Peyer's patch (tissue), 4 donors: Measurements from ENCODE around the gene DNASE1L3. TPM values are rescaled to one million over a fixed set of nuclear protein-coding genes. Genes with fewer than 3 reads are reported as not detected.
"Not testable (repeated sequence)": the region's sequence is repeated elsewhere in the genome, so short reads cannot be mapped to it uniquely, and the experiment has no call there.

Source experiments
- DNase-seq, 3 donors: peaks; one replicate each; pipeline ENCODE4 v3.0.0-alpha.2; 2017 to 2019
- H3K27ac ChIP-seq, 4 donors: fragments of 200-600 bp; sonication (generic); one replicate each; pipeline ENCODE4 v1.5.1; 2016 to 2019
- H3K27me3 ChIP-seq, 2 donors: fragments of 200-600 bp; sonication (generic); one replicate each; pipeline ENCODE4 v1.5.1; 2019
- H3K36me3 ChIP-seq, 3 donors: fragments of 200-600 bp; sonication (generic); one replicate each; pipeline ENCODE4 v1.5.1; 2016 to 2019
- H3K4me1 ChIP-seq, 4 donors: fragments of 200-600 bp; sonication (generic); one replicate each; pipeline ENCODE4 v1.5.1; 2016 to 2019
- H3K4me3 ChIP-seq, 4 donors: fragments of 200-600 bp; sonication (generic); 1 replicate in 3 of 4; 2 replicates in 1 of 4; pipeline ENCODE4 v1.5.1; 2016 to 2019; ENCODE audit warnings: mild to moderate bottlenecking in 1 of 4
- H3K9me3 ChIP-seq, 4 donors: fragments of 200-600 bp; sonication (generic); one replicate each; pipeline ENCODE4 v1.5.1; 2016 to 2019; ENCODE audit warnings: mild to moderate bottlenecking in 1 of 4
- CTCF ChIP-seq, 6 experiments: fragments of 450-650 bp in 4 of 6; fragments of 200-600 bp in 2 of 6; sonication (generic) in 1 of 6; IDR thresholded peaks; one replicate each; pipeline ENCODE4 v1.5.1; 2017 to 2019; ENCODE audit warnings: antibody characterized with exemption in 6 of 6, mild to moderate bottlenecking in 3 of 6, moderate library complexity in 1 of 6
- POLR2A ChIP-seq, 2 donors: fragments of 450-650 bp; IDR thresholded peaks; one replicate each; pipeline ENCODE4 v1.5.1; 2017; ENCODE audit warnings: antibody characterized with exemption in 2 of 2, mild to moderate bottlenecking in 2 of 2, moderate library complexity in 2 of 2
- total RNA-seq, 4 donors: library from RNA; depleted of rRNA; stranded (reverse); fragments of >200 nt; gene quantifications; one replicate each; pipeline ENCODE4 v1.1.0, GENCODE V29; 2016

Gene DNASE1L3
- total RNA-seq, 4 donors from 2014 or later, result 1.9 to 47.0 (median 3.9) TPM

- H3K4me3 ChIP-seq, result no peak overlapping the region
- no peaks in the 10 kb centered on the region for H3K36me3 ChIP-seq
- no peaks in the 10 kb centered on the region for H3K4me1 ChIP-seq
- TF ChIP-seq POLR2A (IDR thresholded peaks at IDR 0.05), result no peak
- no peak for TF ChIP-seq CTCF (IDR thresholded peaks at IDR 0.05)
- no peaks in the 10 kb centered on the region for H3K27me3 ChIP-seq
- no peak for DNase-seq
- no peak overlapping the region for H3K27ac ChIP-seq
- no peaks in the 10 kb centered on the region for H3K9me3 ChIP-seq
Measured at GRCh38 chr3:58206406-58207011, 4.3 kb downstream of the DNASE1L3 start.

- no peak overlapping the region for H3K4me3 ChIP-seq
- TF ChIP-seq POLR2A (IDR thresholded peaks at IDR 0.05), result no peak
- peaks cover 0 to 3% (median 0%) of the 10 kb centered on the region in 4 donors for H3K4me1 ChIP-seq
- DNase-seq, result no peak
- H3K27me3 ChIP-seq, result no peaks in the 10 kb centered on the region
- H3K9me3 ChIP-seq, result no peaks in the 10 kb centered on the region
- H3K36me3 ChIP-seq, result no peaks in the 10 kb centered on the region
- H3K27ac ChIP-seq, result no peak overlapping the region
Measured at GRCh38 chr3:58205981-58206380, 4.8 kb downstream of the DNASE1L3 start.

GRCh38 chr3:58204720-58205119, 6.1 kb downstream of the DNASE1L3 start:
- TF ChIP-seq CTCF (IDR thresholded peaks at IDR 0.05) (no peak), POLR2A (IDR thresholded peaks at IDR 0.05) (no peak)
- no peak for DNase-seq

GRCh38 chr3:58203541-58203940, 7.2 kb downstream of the DNASE1L3 start:
- TF ChIP-seq POLR2A (IDR thresholded peaks at IDR 0.05) (no peak), CTCF (IDR thresholded peaks at IDR 0.05) (no peak)
- Histone ChIP-seq H3K27me3 (no peaks in the 10 kb centered on the region), H3K9me3 (no peaks in the 10 kb centered on the region), H3K36me3 (no peaks in the 10 kb centered on the region), H3K27ac (no peak overlapping the region), H3K4me1 (peaks cover 0 to 18% (median 0%) of the 10 kb centered on the region in 4 donors), H3K4me3 (no peak overlapping the region)
- no peak for DNase-seq

More at GRCh38 chr3:58204720-58205119, 6.1 kb downstream of the DNASE1L3 start:
- Histone ChIP-seq H3K9me3 (no peaks in the 10 kb centered on the region), H3K36me3 (no peaks in the 10 kb centered on the region), H3K4me1 (peaks cover 0 to 8% (median 0%) of the 10 kb centered on the region in 4 donors), H3K27me3 (no peaks in the 10 kb centered on the region), H3K27ac (no peak overlapping the region), H3K4me3 (no peak overlapping the region)

- no peak overlapping the region for H3K4me3 ChIP-seq
- peaks cover 0 to 18% (median 0%) of the 10 kb centered on the region in 4 donors for H3K4me1 ChIP-seq
- H3K27me3 ChIP-seq, result no peaks in the 10 kb centered on the region
- peak overlapping the region in 1 of 4 donors; percentile 22 for H3K27ac ChIP-seq
- no peak for TF ChIP-seq CTCF (IDR thresholded peaks at IDR 0.05)
- no peaks in the 10 kb centered on the region for H3K9me3 ChIP-seq
- no peaks in the 10 kb centered on the region for H3K36me3 ChIP-seq
- DNase-seq, result peak in 2 of 3 donors; percentile 63 to 65
Measured at GRCh38 chr3:58202917-58203360, 7.8 kb downstream of the DNASE1L3 start.

GRCh38 chr3:58201451-58201850, 9.3 kb downstream of the DNASE1L3 start:
- not testable (repeated sequence) for H3K4me3 ChIP-seq, H3K27ac ChIP-seq, H3K36me3 ChIP-seq, H3K9me3 ChIP-seq, H3K27me3 ChIP-seq, DNase-seq
- peaks cover 0 to 24% (median 0%) of the 10 kb centered on the region in 4 donors for H3K4me1 ChIP-seq
